ENCODE data around the gene PLSCR2. TPM values are rescaled to one million over a fixed set of nuclear protein-coding genes. Genes with fewer than 3 reads are reported as not detected.
"Not testable (repeated sequence)": the region's sequence is repeated elsewhere in the genome, so short reads cannot be mapped to it uniquely, and the experiment has no call there.

The PLSCR2 gene
- total and polyA plus RNA-seq, 7 donors = not detected

DNA sequence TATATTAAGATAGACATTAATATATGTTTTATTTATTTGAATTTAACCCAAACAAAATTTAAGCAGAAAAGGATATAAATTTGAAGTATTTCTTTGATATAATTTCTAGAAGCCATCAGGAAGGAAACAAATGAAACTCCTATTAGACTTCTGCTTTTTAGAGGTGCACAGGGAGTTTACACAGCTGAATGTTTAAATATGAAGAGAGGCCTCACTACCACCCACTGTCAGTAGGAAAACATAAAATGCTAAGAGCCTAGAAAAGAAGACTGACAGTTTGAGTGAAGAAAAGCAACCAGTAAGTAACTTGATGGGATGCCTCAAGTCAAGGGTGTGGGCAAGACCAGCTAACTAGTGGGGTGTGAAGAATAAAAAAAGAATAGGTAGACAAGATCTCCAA, 19.7 kb downstream of the PLSCR2 start:
- ATAC-seq = no peak
- no peaks in the 10 kb centered on the region for H3K27me3 ChIP-seq (ENCODE audit: insufficient read depth in 3 of 3, low read length in 2 of 3)

DNA sequence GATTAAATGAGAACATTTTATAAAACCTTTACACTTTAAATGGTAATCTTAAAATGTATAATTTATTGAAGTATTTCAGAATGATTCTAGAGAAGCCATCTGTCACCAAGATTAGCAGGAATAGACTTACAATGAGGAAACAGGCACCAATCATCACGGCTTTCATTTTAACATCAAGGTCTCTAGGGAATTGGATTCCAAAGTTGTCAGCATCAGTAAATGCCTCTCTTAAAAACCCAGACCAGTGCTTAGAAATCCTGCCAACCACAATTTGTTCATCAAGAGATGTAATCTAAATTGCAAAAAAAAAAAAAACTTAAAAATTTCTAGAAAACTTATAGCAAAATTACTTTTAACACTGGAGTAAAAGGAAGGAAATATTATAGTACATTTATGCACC, 20.3 kb downstream of the PLSCR2 start:
- Histone ChIP-seq H3K9me3 (no peaks in the 10 kb centered on the region), H3K4me3 (no peak overlapping the region), H3K4me1 (no peaks in the 10 kb centered on the region), H3K36me3 (ENCODE audit: insufficient read depth in 1 of 2, low read depth in 1 of 2) (no peaks in the 10 kb centered on the region), H3K27me3 (ENCODE audit: insufficient read depth in 3 of 3, low read length in 2 of 3) (no peaks in the 10 kb centered on the region), H3K27ac (no peak overlapping the region)
- intact Hi-C loops (cut with DNase I) = no loop called here
- TF ChIP-seq, protein P1, sequence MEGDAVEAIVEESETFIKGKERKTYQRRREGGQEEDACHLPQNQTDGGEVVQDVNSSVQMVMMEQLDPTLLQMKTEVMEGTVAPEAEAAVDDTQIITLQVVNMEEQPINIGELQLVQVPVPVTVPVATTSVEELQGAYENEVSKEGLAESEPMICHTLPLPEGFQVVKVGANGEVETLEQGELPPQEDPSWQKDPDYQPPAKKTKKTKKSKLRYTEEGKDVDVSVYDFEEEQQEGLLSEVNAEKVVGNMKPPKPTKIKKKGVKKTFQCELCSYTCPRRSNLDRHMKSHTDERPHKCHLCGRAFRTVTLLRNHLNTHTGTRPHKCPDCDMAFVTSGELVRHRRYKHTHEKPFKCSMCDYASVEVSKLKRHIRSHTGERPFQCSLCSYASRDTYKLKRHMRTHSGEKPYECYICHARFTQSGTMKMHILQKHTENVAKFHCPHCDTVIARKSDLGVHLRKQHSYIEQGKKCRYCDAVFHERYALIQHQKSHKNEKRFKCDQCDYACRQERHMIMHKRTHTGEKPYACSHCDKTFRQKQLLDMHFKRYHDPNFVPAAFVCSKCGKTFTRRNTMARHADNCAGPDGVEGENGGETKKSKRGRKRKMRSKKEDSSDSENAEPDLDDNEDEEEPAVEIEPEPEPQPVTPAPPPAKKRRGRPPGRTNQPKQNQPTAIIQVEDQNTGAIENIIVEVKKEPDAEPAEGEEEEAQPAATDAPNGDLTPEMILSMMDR (IDR thresholded peaks at IDR 0.05) = no peak
- DNase-seq (no peak), ATAC-seq (no peak)
- 17 to 25% (median 18%) methylated on average over 1 of the region's 1 CpG for WGBS, 3 donors

More for the DNA sequence above, 19.7 kb downstream of the PLSCR2 start:
- DNase-seq = no peak
- Histone ChIP-seq H3K27ac (no peak overlapping the region), H3K9me3 (no peaks in the 10 kb centered on the region), H3K36me3 (ENCODE audit: insufficient read depth in 1 of 2, low read depth in 1 of 2) (no peaks in the 10 kb centered on the region), H3K4me1 (no peaks in the 10 kb centered on the region), H3K4me3 (no peak overlapping the region)
- intact Hi-C loops (cut with DNase I) = no loop called here
- TF ChIP-seq, protein P1 (IDR thresholded peaks at IDR 0.05) = no peak

DNA sequence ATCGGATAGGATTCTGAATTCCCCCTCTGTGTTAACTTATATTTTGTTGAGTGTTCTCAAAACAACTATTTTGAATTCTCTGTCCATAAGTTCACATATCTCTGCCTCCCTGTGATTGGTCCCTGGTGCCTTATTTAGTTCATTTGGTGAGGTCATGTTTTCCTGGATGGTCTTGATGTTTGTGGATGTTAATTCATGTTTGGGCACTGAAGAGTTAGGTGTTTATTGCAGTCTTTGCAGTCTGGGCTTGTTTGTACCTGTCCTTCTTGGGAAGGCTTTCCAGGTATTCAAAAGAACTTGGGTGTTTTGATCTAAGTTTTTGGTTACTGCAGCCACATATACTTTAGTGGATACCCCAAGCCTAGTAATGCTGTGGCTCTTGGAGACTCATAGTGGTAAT, 23.3 kb downstream of the PLSCR2 start:
- ATAC-seq (no peak), DNase-seq (no peak)
- no peaks in the 10 kb centered on the region for H3K27me3 ChIP-seq (ENCODE audit: insufficient read depth in 3 of 3, low read length in 2 of 3)
- TF ChIP-seq, protein P1 (IDR thresholded peaks at IDR 0.05) = no peak
- H3K4me3 ChIP-seq = no peak overlapping the region
- no peaks in the 10 kb centered on the region for H3K9me3 ChIP-seq
- intact Hi-C loops (cut with DNase I) = no loop called here
- H3K27ac ChIP-seq = no peak overlapping the region
- WGBS, 3 donors = 95 to 100% (median 99%) methylated on average over 1 of the region's 1 CpG
- H3K4me1 ChIP-seq = no peaks in the 10 kb centered on the region
- H3K36me3 ChIP-seq (ENCODE audit: insufficient read depth in 1 of 2, low read depth in 1 of 2) = no peaks in the 10 kb centered on the region

DNA sequence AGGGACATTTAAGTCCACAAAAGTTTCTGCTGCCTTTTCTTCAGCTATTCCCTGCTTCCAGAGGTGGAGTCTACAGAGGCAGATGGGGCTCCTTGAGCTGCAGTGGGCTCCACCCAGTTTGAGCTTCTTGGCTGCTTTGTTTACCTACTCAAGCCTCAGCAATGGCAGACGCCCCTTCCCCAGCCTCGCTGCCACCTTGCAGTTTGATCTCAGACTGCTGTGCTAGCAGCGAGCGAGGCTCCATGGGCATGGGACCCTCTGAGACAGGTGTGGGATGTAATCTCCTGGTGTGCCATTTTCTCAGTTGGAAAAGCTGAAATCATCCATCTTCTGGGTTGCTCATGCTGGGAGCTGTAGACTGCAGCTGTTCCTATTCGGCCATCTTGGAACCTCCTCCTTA, 29.1 kb downstream of the PLSCR2 start:
- H3K4me1 ChIP-seq; intact Hi-C loops (cut with DNase I); H3K27ac ChIP-seq; H3K27me3 ChIP-seq (ENCODE audit: insufficient read depth in 3 of 3, low read length in 2 of 3); H3K9me3 ChIP-seq; DNase-seq; ATAC-seq; H3K4me3 ChIP-seq; H3K36me3 ChIP-seq (ENCODE audit: insufficient read depth in 1 of 2, low read depth in 1 of 2): not testable (repeated sequence)
- WGBS, 3 donors = 82 to 85% (median 84%) methylated on average over 5 of the region's 5 CpGs

DNA sequence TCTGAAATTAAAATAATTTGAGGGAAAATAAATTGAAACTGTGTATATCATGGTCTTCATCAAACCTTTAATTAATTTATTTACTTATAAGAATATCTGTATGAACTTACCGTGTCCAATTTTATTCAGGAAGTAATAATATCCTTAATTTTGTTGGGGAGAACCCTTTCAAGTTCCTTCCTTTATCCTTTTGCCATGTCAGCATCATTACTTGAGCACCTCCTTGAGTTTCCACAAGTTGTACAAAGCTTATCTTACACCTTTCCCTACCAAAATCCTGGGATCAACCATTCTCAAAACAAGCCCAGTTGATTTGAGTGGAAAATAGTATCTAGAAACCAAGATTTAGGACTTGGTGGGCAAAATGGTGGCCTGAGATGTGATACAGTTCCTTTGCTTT, 37.3 kb downstream of the PLSCR2 start:
- no peaks in the 10 kb centered on the region for H3K9me3 ChIP-seq
- H3K36me3 ChIP-seq (ENCODE audit: insufficient read depth in 1 of 2, low read depth in 1 of 2) = no peaks in the 10 kb centered on the region
- intact Hi-C loops (cut with DNase I) = no loop called here
- H3K27me3 ChIP-seq (ENCODE audit: insufficient read depth in 3 of 3, low read length in 2 of 3) = no peaks in the 10 kb centered on the region
- DNase-seq = no peak
- H3K4me1 ChIP-seq = no peaks in the 10 kb centered on the region
- H3K4me3 ChIP-seq = no peak overlapping the region
- TF ChIP-seq, protein P1 (IDR thresholded peaks at IDR 0.05) = no peak
- ATAC-seq = no peak
- 70 to 78% (median 76%) methylated on average over 1 of the region's 1 CpG for WGBS, 3 donors
- no peak overlapping the region for H3K27ac ChIP-seq

Measured in psoas muscle (tissue), 8 donors.